ENCODE results near the gene KDM4C.

GRCh38 chr9:7163932-7164331 is 406.2 kb downstream of the KDM4C start:
- TF ChIP-seq CTCF (IDR thresholded peaks at IDR 0.05) (no peak), EZH2 (IDR thresholded peaks at IDR 0.05) (no peak), EZH2phosphoT487 (IDR thresholded peaks at IDR 0.05) (no peak)

Data from neural progenitor cell (in vitro differentiated cells).